ENCODE measurements around the gene PSG7. TPM values are rescaled to one million over a fixed set of nuclear protein-coding genes. Genes with fewer than 3 reads are reported as not detected.
"Not testable (repeated sequence)": the region's sequence is repeated elsewhere in the genome, so short reads cannot be mapped to it uniquely, and the experiment has no call there.

The PSG7 gene
- total and polyA plus RNA-seq, 10 of the 15 experiments (the other 5 are each of a cell fraction or from before 2014, with no cell fraction given) = not detected

DNA sequence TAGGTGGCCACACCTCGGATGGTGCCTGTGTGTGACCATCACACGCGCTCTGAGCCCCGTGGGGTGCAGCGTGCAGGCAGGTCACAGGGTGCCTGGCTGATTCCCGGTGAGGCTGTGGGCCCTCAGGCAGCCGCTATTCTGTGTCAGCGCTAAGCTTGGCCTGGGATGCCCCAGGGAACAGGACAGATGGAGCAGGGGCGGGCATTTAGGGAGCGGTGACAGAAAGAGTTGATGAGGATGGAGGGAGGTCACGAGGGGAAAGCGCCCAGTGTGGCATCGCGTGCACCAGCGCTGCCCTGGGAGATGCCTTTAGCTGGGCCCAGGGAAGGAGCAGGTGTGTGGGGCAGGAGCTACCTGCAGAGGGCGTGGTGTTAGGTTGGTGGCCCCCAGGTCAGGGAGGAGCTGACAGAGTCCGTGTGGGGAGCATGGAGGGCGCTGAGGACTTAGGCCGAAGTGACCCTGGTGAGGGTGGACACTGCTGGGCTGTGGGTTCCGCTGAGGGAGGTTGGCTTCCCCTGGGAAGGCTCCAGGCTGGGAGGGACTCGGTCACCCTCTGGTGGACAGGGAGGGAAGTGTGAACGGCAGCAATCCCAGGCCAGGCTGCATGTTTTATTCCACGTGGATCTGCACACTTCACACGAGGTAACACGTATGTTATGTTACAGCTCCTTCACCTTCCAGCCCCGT, 17.8 kb downstream of the PSG7 start:
- SMC1A ChIA-PET (ENCODE audit: uncharacterized antibody, unreplicated experiment); CTCF ChIA-PET: not testable (repeated sequence)

GRCh38 chr19:42918377-42919069, 18.5 kb downstream of the PSG7 start:
- H3K36me3 ChIP-seq (ENCODE audit: control insufficient read depth in 2 of 2, insufficient read depth in 2 of 2, low read length in 1 of 2); H3K79me2 ChIP-seq (ENCODE audit: control insufficient read depth, insufficient read depth, low read length); H4K20me1 ChIP-seq (ENCODE audit: control insufficient read depth, insufficient read depth); H3K27ac ChIP-seq (ENCODE audit: control insufficient read depth, insufficient read depth); intact Hi-C loops (cut with micrococcal nuclease; ENCODE audit: unreplicated experiment); H3K27me3 ChIP-seq (replicated peaks in 1 of 2; ENCODE audit: control insufficient read depth in 2 of 2, insufficient read depth in 2 of 2, low read length in 1 of 2); SMC1A ChIA-PET (ENCODE audit: uncharacterized antibody, unreplicated experiment); RAD21 ChIA-PET (ENCODE audit: unreplicated experiment); FAIRE-seq; H3K4me3 ChIP-seq; CTCF ChIA-PET; DNase-seq (ENCODE audit: low read depth, low spot score); BruUV-seq (replicated peaks); H3K4me2 ChIP-seq (ENCODE audit: control insufficient read depth, insufficient read depth); in situ Hi-C loops (cut with MboI); H3K4me1 ChIP-seq (ENCODE audit: control insufficient read depth, insufficient read depth, low read length); POLR2A ChIA-PET; H2AFZ ChIP-seq (ENCODE audit: control insufficient read depth, low read depth, low read length); H3K9me3 ChIP-seq (replicated peaks; ENCODE audit: control insufficient read depth, insufficient read depth, low read length); ATAC-seq; H3K9ac ChIP-seq (ENCODE audit: control insufficient read depth, insufficient read depth, low read length): not testable (repeated sequence)
- WGBS (ENCODE audit: insufficient coverage, insufficient replicate concordance, low lambda C conversion rate, missing lambda C conversion rate) = 38% methylated on average over 15 of the region's 15 CpGs

More for the DNA sequence above, 17.8 kb downstream of the PSG7 start:
- TF ChIP-seq CTCF (IDR thresholded peaks at IDR 0.05 in 2 of 3, conservative IDR thresholded peaks at IDR 0.05 in 1 of 3; ENCODE audit: control insufficient read depth in 2 of 3, extremely low read depth in 1 of 3, insufficient read depth in 1 of 3, low read depth in 3 of 3, low read length in 3 of 3) = peak in 2 of 3 experiments; percentile 16 to 18; a peak in 3 of 6 replicates
- intact Hi-C loops (cut with micrococcal nuclease; ENCODE audit: unreplicated experiment); H3K9ac ChIP-seq (ENCODE audit: control insufficient read depth, insufficient read depth, low read length); H3K4me2 ChIP-seq (ENCODE audit: control insufficient read depth, insufficient read depth); H3K4me3 ChIP-seq; H3K36me3 ChIP-seq (ENCODE audit: control insufficient read depth in 2 of 2, insufficient read depth in 2 of 2, low read length in 1 of 2); H3K9me3 ChIP-seq (replicated peaks; ENCODE audit: control insufficient read depth, insufficient read depth, low read length); H3K79me2 ChIP-seq (ENCODE audit: control insufficient read depth, insufficient read depth, low read length); DNase-seq (ENCODE audit: low read depth, low spot score); H3K27me3 ChIP-seq (replicated peaks in 1 of 2; ENCODE audit: control insufficient read depth in 2 of 2, insufficient read depth in 2 of 2, low read length in 1 of 2); H3K4me1 ChIP-seq (ENCODE audit: control insufficient read depth, insufficient read depth, low read length); ATAC-seq; H3K27ac ChIP-seq (ENCODE audit: control insufficient read depth, insufficient read depth); BruUV-seq (replicated peaks); H2AFZ ChIP-seq (ENCODE audit: control insufficient read depth, low read depth, low read length); H4K20me1 ChIP-seq (ENCODE audit: control insufficient read depth, insufficient read depth); FAIRE-seq; POLR2A ChIA-PET; RAD21 ChIA-PET (ENCODE audit: unreplicated experiment); in situ Hi-C loops (cut with MboI): not testable (repeated sequence)
- WGBS (ENCODE audit: insufficient coverage, insufficient replicate concordance, low lambda C conversion rate, missing lambda C conversion rate) = 46% methylated on average over 26 of the region's 26 CpGs

- FAIRE-seq; in situ Hi-C loops (cut with MboI); H3K36me3 ChIP-seq (ENCODE audit: control insufficient read depth in 2 of 2, insufficient read depth in 2 of 2, low read length in 1 of 2); SMC1A ChIA-PET (ENCODE audit: uncharacterized antibody, unreplicated experiment); ATAC-seq; H3K79me2 ChIP-seq (ENCODE audit: control insufficient read depth, insufficient read depth, low read length); DNase-seq (ENCODE audit: low read depth, low spot score); CTCF ChIA-PET; H3K4me3 ChIP-seq; H3K4me1 ChIP-seq (ENCODE audit: control insufficient read depth, insufficient read depth, low read length); H3K4me2 ChIP-seq (ENCODE audit: control insufficient read depth, insufficient read depth); BruUV-seq (replicated peaks); H3K27ac ChIP-seq (ENCODE audit: control insufficient read depth, insufficient read depth); POLR2A ChIA-PET; H3K9me3 ChIP-seq (replicated peaks; ENCODE audit: control insufficient read depth, insufficient read depth, low read length); intact Hi-C loops (cut with micrococcal nuclease; ENCODE audit: unreplicated experiment); H4K20me1 ChIP-seq (ENCODE audit: control insufficient read depth, insufficient read depth); H3K27me3 ChIP-seq (replicated peaks in 1 of 2; ENCODE audit: control insufficient read depth in 2 of 2, insufficient read depth in 2 of 2, low read length in 1 of 2); H2AFZ ChIP-seq (ENCODE audit: control insufficient read depth, low read depth, low read length); RAD21 ChIA-PET (ENCODE audit: unreplicated experiment); H3K9ac ChIP-seq (ENCODE audit: control insufficient read depth, insufficient read depth, low read length): not testable (repeated sequence)
- WGBS (ENCODE audit: insufficient coverage, insufficient replicate concordance, low lambda C conversion rate, missing lambda C conversion rate) = 0% methylated on average over 1 of the region's 1 CpG
Observed at GRCh38 chr19:42917634-42918033, 19.4 kb downstream of the PSG7 start, which contains the start of gene PSG6. Gene PSG6, minus strand, starts transcription at chr19:42917894. Its CDS starts 102 bp downstream, at chr19:42917792.

Data from GM12878 (cell line).